ENCODE results near the gene IFNAR1. TPM values are rescaled to one million over a fixed set of nuclear protein-coding genes. Genes with fewer than 3 reads are reported as not detected.

Gene IFNAR1
- total and polyA plus RNA-seq, 2 donors (not counting 1 experiment from before 2014, with no cell fraction given): 14.8 to 55.7 TPM

- DNase-seq (no peak), ATAC-seq (ENCODE audit: low read depth) (no peak)
- H3K27ac Mint-ChIP-seq: peak overlapping the region; percentile 72
- H3K79me2 ChIP-seq (ENCODE audit: control insufficient read depth, insufficient read depth, low read length): peaks cover 32% of the 10 kb centered on the region
- no peaks in the 10 kb centered on the region for H3K27me3 Mint-ChIP-seq
- no peak overlapping the region for H3K4me2 ChIP-seq (replicated peaks; ENCODE audit: low read depth, low read length, poor library complexity, severe bottlenecking)
- no peaks in the 10 kb centered on the region for H3K27me3 ChIP-seq (replicated peaks in 1 of 4; ENCODE audit: control extremely low read depth in 1 of 4, control insufficient read depth in 3 of 4, insufficient read depth in 4 of 4, low read length in 3 of 4)
- peaks cover 42 to 62% of the 10 kb centered on the region in 2 donors for H3K4me1 ChIP-seq (ENCODE audit: control insufficient read depth in 2 of 2, insufficient read depth in 2 of 2, low read length in 2 of 2)
- H2AFZ ChIP-seq (ENCODE audit: insufficient read depth, low read depth, low read length, poor library complexity, severe bottlenecking): no peak overlapping the region
- no peak overlapping the region for H3K4me3 ChIP-seq (ENCODE audit: control extremely low read depth in 1 of 5, extremely low read depth in 1 of 5, insufficient read depth in 1 of 5, low read depth in 2 of 5, low read length in 4 of 5)
- H3K9ac ChIP-seq (ENCODE audit: low read length): no peak overlapping the region
- H3K9me3 Mint-ChIP-seq (ENCODE audit: insufficient read depth): no peaks in the 10 kb centered on the region
- H3K4me1 Mint-ChIP-seq: peaks cover 63% of the 10 kb centered on the region
- POLR2A ChIA-PET: interaction anchor here (0.8 to 2.3 kb wide), 7 partner anchors 14 to 136 kb away, joined by 3 to 39 read pairs (median 7); partner anchors contain the start of gene IFNAR1
- intact Hi-C loops (cut with micrococcal nuclease): no loop called here
- peak overlapping the region; percentile 34 for H3K4me3 Mint-ChIP-seq
- CTCF ChIA-PET: interaction anchor here (1.5 to 2.3 kb wide), 4 partner anchors 17 to 44 kb away, joined by 4 to 27 read pairs (median 8); no protein-coding TSS in a partner anchor
- TF ChIP-seq EZH2 (IDR thresholded peaks at IDR 0.05; ENCODE audit: borderline replicate concordance, insufficient read depth, low read depth, low read length, poor library complexity, severe bottlenecking): no peak
- TF ChIP-seq CTCF (IDR thresholded peaks at IDR 0.05): no peak
- WGBS (ENCODE audit: insufficient coverage): 100% methylated on average over 3 of the region's 6 CpGs
- H3K27ac ChIP-seq (ENCODE audit: low read length in 2 of 2): no peak overlapping the region
- H3K9me3 ChIP-seq (ENCODE audit: control extremely low read depth in 1 of 3, control insufficient read depth in 2 of 3, insufficient read depth in 1 of 3, low read length in 2 of 3): no peaks in the 10 kb centered on the region
- H4K20me1 ChIP-seq (ENCODE audit: control insufficient read depth, insufficient read depth, low read length, poor library complexity, severe bottlenecking): peaks cover 26% of the 10 kb centered on the region
- peaks cover 0 to 7% of the 10 kb centered on the region in 2 experiments for H3K36me3 ChIP-seq (replicated peaks in 1 of 2; ENCODE audit: control extremely low read depth in 1 of 2, control insufficient read depth in 1 of 2, extremely low read depth in 1 of 2, insufficient read depth in 2 of 2, low read length in 1 of 2)
These were observed 76.8 kb downstream of the IFNAR1 start for GRCh38 chr21:33401630-33401992.
